Medulla oblongata (tissue), 1 donor: ENCODE results near the gene ZDHHC21.

Experiments
- DNase-seq: peaks from one replicate; pipeline ENCODE4 v3.0.0-alpha.2; 2015; ENCODE audit errors: extremely low spot score

ZDHHC21 gene, protein sequence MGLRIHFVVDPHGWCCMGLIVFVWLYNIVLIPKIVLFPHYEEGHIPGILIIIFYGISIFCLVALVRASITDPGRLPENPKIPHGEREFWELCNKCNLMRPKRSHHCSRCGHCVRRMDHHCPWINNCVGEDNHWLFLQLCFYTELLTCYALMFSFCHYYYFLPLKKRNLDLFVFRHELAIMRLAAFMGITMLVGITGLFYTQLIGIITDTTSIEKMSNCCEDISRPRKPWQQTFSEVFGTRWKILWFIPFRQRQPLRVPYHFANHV

DNA sequence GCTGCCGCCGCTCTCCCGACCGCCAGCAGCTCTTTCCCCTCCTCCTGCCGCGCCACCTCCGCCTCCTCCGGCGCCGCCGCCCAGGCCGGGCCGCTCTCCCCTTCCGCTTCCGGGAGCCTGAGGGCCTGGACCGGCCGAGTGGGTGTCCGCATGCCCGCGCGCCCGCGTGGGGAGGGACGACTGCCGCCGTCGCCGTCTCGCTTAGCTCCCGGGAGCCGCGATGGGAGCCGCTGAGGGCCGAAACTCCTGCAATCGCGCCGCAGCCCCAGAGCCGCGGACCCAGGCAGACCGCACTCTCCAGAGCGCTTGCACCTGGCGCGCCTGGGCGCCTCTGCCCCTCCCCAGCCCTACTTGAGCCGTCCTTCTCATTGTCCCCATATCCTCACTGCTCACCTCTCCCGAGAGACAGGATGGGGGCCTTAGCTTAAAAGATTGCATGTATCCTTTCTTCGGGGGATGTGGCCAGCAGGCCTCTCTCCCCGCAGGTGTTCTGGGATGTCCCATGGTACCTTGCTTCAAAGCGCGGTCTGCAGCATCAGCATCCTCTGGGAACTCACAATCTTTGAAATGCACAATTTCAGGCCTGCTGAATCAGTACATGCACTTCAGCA, at the start of gene ZDHHC21:
Gene ZDHHC21 (minus strand): TSS at position 182 of the 611 bp plus-strand sequence. CDS start 19,092 bp downstream, outside the sequence.
- DNase-seq = peak; percentile 53

DNA sequence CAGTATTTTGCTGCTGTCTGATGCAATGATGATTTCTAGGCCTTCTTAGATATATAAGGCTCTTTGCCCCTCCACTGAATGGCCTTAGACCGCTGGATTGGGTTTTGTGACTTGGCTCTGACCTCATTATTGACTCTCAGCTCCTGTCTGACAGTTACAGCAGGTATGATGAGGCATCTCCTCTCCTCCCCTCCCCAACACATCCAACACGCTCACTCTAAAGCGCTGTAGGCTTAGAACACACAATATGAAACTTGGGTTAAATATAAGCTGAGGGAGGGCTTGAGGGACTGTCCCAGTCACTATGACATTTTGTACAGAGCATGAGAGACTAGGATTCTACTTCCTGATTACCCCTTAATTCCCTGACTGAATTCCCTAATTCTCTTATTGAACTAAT, 48.1 kb upstream of the ZDHHC21 start:
- DNase-seq = no peak

DNA sequence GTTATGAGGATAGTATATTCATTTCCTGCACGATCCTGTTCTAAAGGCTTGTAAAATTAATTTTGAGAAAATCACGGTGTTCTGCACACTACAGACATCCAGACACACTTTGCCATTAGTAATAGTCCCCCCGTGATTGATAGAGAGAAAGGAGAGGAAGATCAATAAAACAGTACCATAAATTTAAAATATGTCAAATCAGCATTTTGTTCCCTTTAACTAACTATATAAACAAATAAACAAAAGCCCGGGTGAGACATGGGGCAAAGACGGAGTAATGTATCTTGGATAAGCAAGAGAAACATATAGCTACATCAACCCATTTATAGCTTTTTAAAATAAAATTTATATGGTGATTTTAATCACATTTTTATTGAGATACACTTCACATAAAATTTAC, 39.9 kb upstream of the ZDHHC21 start:
- DNase-seq = no peak

DNA sequence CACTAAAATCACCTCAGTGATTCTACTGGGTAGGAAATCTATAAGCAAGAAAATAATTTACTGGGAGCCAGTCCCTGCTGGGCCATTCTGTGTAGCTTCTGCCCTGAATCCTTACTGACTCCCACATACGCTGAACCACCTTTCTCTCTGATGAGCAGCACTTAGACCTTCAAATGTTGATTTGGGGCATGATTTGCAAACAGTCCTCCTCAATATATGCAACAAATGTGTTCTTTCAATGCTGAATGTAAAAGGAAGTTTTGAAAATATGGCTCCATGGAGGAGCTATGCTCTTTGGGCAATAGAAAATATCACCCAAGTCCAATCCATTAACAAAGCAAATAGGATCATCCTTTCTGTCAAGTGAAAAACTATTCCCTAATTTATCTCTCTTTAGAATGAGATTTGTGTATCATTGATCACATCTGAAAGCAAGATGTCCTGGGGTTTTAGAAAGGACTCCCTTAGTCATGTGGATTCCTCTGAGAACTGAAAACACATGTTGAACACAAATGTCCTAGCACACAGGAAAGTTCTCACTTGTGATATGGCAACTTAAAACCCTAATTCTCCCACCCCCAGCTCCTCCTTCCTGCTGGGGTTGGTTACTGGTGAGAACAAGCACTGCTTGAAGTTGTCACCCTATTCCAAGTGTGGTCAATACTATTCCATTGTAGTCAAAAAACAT, 38.2 kb upstream of the ZDHHC21 start:
- DNase-seq = no peak

DNA sequence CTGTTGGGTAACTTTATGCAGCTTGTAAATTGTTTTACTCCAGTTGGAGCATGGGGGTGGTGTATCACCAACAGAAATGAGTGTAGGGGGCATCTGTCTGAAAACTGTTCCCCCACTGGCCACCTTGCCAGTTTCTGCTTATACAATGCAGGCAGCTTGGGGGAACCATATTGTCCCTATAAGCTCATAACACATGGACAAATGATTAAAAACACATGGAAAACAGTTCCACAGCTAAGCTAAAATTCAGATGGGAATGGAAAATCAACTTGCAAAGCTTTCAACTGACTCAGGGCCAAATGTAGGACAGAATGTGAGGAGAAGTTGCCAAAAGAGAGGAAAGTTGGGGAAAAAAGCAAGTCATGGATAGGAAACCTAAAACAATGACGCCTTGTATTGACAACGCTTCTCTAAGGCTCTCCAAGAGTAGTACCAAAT, 37.2 kb upstream of the ZDHHC21 start:
- DNase-seq = peak; percentile 10

DNA sequence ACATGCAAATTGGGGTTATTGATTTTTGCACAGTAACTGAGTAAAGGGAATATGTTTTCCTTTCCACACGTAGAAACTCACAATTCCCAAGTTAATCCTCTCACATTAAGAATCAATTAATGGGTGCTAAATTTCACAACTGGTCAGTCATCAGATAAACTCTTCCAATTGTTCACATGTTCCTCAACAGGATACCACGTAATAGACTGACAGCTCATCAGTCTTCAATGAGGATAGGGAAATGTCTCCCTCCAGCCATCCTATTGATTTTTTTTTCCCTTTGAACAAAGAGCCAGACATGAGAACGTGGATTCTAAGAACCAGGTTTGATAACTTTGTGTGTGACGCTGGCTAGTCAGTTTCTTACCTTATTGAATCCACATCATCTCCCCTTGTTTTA, 30.1 kb upstream of the ZDHHC21 start:
- no peak for DNase-seq

DNA sequence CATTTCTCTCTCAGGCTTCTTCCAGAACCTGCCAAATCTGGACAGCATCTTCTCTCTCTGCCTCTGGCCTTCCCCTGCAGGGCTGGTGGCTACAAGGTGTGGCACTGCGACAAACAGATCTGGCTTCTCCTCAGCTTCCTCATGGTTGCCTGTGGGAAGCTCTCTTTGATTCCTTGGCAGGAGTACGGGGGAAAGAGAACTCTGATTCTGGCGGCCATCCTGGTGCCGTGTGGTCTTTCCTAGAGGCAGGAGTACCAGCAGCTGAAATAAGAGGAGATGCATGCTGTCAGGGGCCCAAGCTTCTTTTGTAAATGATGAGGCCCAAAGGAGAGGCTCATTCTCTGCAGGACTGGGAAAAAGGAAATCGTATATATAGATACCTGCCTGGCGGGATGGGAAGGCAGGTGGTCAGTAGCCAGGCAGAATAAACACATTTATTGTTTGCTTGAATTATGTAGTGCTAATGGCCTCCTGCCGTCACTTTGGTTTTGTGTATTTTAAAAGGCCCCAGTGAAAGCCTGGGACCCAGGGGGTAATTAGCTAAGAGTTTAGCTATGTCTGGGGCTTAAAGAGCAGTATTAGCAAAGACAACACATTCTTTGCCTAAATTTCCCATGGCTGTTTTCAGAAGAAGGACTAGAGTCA, 29.3 kb upstream of the ZDHHC21 start, which contains the start of gene CER1:
Gene CER1 (minus strand): TSS at position 343 of the 645 bp plus-strand sequence. CDS start 61 bp downstream, at position 282.
- no peak for DNase-seq

DNA sequence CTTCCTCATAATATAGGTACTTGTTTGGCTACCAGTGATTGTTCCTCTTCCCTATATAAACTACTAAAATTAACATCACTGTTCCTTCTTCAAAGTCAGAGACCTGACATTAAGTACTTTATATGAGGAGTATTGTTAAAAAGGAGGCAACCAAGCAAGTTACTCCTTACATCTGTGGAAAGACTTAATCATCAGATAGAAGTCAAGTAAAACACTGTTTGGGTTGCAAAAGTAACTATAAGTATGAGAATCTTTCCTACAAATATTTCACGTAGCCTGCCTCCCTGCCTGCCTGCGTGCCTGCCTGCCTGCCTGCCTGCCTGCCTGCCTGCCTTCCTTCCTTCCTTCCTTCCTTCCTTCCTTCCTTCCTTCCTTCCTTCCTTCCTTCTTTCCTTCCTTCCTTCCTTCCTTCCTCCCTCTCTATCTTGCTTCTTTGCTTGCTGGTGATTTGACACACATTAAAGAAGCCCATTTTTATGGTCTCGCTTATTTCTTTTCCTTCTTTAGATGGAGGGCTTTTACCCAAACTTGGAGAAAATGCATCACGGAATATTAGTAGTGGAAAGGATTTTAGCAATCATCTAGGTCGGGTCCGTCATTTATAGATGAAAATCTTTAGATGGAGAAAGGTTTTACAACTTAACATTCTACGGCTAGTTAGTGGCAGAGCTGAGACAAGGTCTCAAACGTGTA, 26.1 kb upstream of the ZDHHC21 start:
- DNase-seq = no peak

DNA sequence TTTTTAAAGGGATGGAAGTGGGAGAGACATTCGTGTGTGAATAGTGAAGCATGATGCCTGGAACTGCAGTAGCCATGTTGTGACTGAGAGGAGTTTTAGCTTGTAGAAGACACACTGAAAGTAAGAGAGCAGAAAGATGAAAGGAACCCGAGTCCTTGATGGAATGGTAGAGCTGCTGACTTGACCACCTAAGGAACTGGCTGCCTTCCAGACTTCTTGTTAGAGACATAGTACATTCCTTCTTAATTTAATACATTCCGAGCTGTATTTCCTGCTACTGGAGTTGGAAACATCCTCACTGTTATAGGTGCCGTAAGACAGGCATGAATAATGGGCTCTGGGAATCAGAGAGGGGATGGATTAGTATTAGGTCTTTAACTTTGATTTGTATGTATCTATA, 21.9 kb upstream of the ZDHHC21 start:
- DNase-seq = no peak

DNA sequence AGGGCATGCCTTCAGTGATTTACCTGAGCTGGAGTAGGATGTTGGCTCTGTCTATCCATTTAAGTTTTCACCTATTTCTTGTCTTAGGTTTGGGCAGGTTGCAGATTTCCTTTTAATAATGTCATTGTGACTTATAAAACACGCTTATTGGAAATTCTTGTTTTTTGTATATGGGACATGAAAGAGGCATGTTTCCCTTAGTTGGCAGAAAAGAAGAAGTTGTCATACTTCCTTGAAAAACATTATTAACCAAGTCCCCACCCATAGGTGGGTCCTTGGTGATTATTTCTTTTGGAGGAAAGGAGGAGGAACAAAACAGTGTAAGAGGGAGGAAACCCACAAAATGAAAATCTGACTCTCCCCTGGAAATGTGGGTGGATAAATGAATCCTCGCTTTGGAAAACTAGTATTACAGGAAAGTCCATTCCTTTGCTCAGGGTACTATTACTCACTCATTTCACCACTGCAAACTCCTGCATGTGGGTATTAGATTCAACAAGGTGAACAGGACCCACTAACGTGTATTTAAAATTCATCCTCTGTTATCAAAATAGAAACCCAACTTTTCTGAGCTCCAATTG, 20.0 kb upstream of the ZDHHC21 start:
- no peak for DNase-seq

DNA sequence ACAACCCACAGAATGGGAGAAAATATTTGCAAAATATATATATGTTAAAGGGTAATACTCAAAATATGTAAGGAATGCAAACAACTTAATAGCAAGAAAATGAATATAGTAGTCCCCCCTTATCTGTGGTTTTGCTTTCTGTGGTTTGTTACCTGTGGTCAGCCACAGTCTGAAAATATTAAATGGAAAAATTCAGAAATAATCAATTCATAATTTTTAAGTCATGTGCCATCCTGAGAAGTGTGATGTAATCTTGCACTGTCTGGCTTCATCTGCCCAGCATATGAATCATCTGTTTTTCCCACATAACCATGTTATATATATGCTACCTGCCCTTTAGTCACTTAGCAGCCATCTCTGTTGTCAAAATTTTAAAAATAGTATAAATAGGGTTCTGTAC, 17.6 kb upstream of the ZDHHC21 start:
- no peak for DNase-seq

DNA sequence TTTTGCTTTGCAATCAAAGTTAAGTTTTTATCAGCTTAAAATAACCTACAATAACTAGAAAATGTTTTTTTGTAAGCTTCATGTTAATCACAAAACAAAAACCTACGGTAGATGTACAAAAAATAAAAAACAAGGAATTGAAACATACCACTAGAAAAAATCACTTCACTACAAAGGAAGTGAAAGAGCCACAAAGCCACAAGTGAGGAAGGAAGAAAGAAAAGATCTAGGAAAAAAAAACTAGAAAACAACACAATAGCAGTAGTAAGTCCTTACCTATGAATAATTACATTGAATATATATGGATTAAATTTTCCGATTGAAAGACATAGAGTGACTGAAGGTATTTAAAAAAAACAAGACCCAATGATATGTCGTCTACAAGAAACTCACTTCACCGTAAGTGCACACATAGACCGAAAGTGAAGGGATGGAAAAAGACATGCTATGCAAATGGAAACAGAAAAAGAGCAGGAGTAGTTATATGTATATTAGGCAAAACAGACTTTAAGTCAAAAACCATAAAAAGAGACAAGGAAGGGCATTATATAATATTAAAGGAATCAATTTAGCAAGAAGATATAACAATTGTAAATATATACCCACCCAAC, 13.4 kb upstream of the ZDHHC21 start:
- no peak for DNase-seq

DNA sequence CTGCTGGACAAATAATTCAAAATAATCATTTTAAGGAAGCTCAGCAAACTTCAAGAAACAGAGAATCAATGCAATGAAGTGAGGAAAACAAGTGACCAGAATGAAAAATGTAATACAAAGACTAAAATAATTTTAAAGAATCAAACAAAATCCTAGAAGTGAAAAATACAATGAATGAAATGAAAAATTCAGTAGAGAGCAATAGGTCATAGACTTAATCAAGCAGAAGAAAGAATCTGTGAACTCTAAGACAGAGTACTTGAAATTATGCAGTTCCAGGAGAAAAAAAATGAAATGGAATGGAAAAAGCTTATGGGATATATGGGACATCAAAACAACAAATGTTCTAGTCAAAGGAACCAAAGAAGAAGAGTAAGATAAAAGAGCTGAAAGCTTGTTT, 11.8 kb upstream of the ZDHHC21 start:
- DNase-seq = no peak

DNA sequence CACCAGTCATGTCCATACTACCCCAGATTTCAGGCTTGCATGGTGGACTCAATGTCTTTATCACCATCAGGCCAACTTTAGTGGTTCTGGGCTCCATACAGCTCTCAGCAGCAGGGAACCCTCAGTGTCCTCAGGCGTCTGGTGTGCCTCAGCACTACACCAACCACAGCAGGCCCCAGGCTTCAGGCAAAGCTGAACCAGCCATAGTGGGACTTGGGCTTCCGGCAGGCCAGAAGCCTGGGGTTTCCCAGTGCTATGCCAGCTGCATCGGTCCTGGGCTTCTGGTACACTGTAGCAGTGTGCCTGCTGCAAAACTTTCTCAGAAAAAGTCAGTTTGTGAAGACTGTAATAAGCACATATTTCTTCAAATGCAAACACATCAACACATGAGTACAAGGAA, 11.0 kb upstream of the ZDHHC21 start:
- DNase-seq = no peak

DNA sequence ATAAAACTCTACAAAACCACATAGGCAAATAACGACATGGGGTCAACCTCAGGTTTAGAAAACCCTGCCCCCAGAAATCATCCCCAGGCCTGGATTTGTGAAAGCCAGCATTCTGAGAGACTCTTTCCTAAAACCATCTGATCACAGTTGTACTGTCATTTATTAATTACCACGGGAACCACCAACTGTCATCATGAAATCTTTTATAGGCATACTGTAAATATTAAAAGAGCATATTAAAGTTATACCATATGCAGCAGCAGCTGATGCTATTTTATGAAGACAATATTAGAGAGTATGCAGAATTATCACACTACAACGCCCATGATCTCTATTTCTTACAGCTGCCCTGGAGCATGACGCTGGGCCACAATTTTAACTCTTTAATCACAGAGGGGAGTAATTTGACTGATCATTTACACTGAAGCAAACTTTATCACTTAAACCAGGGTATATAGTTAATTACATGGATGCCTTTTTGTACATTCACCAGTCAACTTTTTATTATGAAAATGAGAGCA, 9.0 kb upstream of the ZDHHC21 start:
- DNase-seq = no peak

DNA sequence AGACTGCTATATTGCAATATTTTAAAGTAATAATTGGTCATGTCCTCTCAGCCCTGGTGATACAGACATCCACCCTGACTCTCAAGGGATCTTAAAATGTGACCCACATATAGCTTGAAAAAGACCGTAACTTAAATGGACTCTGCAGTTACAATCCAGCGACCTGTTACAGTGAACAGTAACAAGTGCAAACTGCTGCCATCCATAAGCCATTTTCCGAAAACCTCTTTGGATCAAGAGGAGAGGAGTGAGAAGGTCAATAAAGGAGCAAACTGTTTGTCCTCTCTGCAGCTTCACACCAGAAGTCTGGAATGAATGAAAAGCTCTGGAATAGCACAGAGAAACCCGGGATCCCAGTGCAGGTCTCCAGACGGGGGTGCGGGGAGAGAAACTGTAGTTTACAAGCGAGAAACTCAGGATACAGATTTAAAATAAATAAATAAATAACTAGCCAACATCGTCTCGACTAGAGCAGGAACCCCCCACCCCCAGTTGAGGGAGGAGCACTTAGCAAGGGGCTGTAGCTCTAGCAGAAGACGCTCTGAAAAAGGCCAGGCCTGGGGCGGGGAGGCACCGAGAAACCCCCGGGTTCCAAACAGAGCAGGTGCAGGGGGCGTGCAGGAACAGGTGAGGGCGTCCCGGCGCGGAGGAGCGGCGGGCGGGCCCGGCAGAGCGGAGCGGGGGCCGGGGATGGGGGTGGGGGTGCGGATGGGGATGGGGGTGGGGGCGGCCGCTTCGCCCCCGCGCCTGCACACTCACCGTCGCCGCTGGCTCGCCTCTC, 572 bp downstream of the ZDHHC21 start:
- DNase-seq = peak; percentile 12

DNA sequence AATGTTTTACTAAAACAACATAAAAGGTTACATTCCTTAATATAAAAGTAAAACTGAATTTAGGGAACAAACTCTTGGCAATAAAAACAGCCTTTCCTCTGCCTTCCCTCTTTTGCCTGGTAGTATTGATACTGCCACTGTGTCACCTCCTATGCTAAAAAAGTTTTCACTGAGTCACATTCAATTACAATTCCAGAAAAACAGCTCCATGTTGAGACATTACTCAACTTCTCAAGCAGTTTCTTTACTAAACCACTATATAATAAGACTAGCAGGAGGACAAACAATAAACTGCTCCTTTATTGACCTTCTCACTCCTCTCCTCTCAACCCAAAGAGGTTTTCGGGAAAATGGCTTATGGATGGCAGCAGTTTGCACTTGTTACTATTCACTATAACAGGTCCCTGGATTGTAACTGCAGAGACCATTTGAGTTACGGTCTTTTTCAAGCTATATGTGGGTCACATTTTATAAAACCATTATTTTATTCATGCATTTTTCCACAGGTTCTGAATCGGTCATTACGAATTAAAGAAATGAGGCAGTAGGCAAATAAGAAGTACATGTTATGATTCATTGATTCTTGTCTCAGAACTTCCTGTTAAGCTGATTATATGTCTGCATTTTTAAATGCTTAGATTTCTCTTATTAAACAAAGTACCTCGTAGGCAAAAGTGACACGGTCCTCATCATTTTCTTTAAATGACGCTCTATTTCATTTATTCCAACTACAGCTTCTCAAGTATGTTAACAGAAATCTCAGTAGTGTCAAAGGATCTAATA, 2.1 kb downstream of the ZDHHC21 start:
- DNase-seq = no peak

DNA sequence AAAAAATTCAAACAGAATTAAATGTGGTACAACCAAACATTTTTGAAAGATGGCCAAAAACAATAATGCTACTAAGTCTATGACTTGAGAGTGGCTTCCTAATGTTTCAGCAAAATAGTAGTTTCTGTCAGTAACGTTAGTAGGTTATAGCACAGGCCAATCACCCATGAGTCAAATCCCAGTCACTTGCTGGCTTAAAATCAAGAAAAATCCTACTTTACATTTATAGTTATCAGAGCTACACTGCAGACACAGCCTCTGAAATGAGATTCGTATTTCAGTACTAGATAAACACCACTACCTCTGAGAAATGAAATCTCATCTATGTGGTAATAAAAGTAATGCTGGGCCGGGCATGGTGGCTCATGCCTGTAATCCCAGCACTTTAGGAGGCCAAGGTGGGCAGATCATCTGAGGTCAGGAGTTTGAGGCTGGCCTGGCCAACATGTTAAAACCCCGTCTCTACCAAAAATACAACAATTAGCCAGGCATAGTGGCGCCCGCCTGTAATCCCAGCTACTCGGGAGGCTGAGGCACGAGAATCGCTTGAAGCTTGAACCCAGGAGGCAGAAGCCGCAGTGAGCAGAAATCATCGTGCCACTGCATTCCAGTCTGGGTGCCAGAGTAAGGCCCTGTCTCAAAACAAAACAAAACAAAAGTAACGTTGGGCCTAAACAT, 6.1 kb downstream of the ZDHHC21 start:
- DNase-seq = no peak

DNA sequence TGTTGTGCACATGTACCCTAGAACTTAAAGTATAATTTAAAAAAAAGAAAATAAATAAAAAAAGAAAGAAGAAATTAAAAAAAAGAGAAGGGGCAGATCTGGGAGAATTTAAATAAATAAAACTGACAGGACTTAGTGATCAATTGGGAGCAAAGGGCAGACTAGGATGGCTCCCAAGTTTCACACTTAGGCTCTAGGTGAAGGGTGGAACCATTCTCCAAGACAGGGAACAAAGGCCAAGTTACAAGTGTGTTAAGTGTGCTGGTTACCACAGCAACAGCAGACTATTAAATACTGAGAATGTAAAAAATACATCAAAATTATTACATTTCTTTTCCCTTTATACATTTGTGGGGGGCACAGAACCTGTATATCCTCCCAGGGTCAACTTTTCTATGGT, 7.1 kb downstream of the ZDHHC21 start:
- DNase-seq = no peak
